ENCODE data around the gene KCND1. TPM values are rescaled to one million over a fixed set of nuclear protein-coding genes. Genes with fewer than 3 reads are reported as not detected.

Gene KCND1
- 1 to 10 TPM in 3 of 4 donors, under 1 TPM in 1; 0.78 to 2.7 (median 1.7) TPM for total RNA-seq

DNA sequence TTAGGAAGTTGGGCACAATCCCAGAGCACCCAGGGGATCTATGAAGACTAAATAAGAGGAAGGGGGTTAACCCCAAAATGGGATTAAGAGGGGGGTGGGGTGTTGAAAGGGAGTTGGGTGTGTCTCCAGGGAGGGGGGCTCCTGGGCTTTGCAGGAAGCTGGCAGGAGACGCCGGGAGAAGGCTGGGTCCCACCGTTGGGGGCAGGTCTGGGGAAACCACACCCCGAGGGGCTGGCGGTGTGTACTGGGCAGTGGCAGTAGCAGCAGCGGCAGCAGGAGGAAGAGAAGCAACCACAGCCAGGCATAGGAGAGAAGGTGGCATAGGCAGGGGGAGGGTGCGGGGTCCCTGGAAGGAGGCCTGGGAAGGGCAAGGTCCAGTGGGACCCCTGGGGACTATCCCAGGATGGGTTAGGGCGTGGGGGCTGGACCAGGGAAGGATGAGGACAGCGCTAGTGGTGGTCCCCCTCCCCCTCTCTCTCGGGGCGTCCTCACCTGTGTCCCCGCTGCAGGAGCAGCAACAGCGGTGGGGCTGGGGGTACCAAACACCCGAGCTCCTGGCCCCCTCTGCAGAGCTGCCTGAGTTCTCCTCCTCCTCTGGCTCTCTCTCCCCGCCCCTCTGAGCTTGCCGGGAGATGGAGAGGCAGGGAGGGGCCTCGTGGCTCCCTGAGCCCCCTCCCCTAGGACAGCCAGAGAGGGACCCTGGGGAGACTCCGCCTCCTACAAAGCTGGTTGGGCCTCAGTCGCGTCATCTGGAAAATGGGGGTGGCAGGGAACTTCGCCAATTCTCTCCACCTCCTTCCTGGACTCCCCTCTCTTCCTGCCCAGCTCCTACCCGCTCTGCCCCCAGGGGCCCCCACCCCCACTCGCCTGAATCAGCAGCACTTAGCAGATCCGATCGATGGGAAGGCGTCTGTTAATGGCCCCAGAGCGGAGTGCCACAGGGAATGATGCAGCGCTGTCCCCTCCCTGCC is at the start of gene KCND1:
KCND1 (minus strand) TSS at position 596 of the 971 bp plus-strand sequence. CDS start 1,573 bp downstream, outside the sequence.
- Histone ChIP-seq H3K36me3 (peaks cover 0 to 24% of the 10 kb centered on the region in 2 donors), H3K4me3 (peak within 1 kb of the TSS; percentile 25 to 45), H3K9me3 (no peaks in the 10 kb centered on the region), H3K27ac (peak within 1 kb of the TSS in 3 of 4 donors; percentile 27 to 59 (median 50)), H3K27me3 (no peaks in the 10 kb centered on the region), H3K4me1 (peaks cover 0 to 13% (median 0%) of the 10 kb centered on the region in 3 donors)
- TF ChIP-seq CTCF (IDR thresholded peaks at IDR 0.05) (no peak), EP300 (IDR thresholded peaks at IDR 0.05) (no peak), POLR2AphosphoS5 (IDR thresholded peaks at IDR 0.05) (no peak), POLR2A (IDR thresholded peaks at IDR 0.05) (no peak)
- ATAC-seq = peak; percentile 39
- 0 to 23% methylated on average over 7 to 8 of the region's 28 CpGs for WGBS, 2 donors (ENCODE audit: low coverage in 1 of 2)

DNA sequence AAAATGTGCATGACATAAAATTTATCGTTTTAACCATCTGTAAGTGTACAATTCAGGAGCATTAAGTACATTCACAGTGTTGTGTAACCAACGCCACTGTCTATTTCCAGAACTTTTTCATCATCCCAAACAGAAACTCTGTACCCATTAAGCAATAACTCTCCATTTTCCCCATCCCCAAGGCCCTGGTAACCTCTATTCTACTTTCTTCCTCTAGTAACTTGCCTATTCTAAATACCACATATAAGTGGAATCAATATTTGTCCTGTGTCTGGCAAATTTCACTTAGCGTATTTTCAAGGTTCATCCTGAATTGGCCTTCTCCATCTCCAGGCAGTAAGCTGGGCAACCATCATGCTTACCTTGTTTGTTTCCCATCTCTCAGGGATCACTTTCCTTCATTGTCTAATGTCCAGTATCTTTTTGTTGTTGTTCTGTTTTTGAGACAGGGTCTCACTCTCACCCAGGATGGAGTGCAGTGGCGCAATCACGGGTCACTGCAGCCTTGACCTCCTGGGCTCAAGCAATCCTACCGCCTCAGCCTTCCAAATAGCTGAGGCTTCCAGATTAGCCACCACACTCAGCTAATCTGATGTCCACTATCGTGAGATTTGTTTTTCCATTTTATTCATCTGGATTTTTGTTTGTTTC is 48.1 kb upstream of the KCND1 start:
- H3K27me3 ChIP-seq = no peaks in the 10 kb centered on the region
- TF ChIP-seq POLR2A (IDR thresholded peaks at IDR 0.05) = no peak
- no peak for TF ChIP-seq POLR2AphosphoS5 (IDR thresholded peaks at IDR 0.05)
- TF ChIP-seq CTCF (IDR thresholded peaks at IDR 0.05) = no peak
- TF ChIP-seq EP300 (IDR thresholded peaks at IDR 0.05) = no peak
- no peak overlapping the region for H3K27ac ChIP-seq
- H3K9me3 ChIP-seq = no peaks in the 10 kb centered on the region
- H3K4me3 ChIP-seq = no peak overlapping the region
- no peaks in the 10 kb centered on the region for H3K4me1 ChIP-seq
- H3K36me3 ChIP-seq = peaks cover 0 to 4% of the 10 kb centered on the region in 2 donors
- WGBS, 2 donors (ENCODE audit: low coverage in 1 of 2) = 73 to 86% methylated on average over 4 to 5 of the region's 7 CpGs
- no peak for ATAC-seq

DNA sequence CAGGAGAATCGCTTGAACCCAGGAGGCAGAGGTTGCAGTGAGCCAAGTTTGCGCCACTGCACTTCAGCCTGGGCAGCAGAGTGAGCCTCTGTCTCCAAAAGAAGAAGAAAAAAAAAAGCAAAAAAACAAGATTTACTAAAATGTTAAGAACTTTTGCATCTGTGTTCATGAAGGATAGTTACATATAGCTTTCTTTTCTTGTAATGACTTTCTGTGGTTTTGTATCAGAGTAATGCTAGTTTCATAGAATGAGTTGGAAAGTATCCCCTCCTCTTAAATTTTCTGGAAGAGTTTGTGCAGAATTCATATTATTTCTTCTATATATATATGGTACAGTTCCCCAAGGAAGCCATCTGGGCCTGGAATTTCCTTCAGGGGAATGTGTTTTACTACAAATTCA is 47.4 kb upstream of the KCND1 start:
- WGBS, 2 donors (ENCODE audit: low coverage in 1 of 2) = 94% methylated on average over 2 of the region's 2 CpGs; no CpG with 5 or more reads in 1 of the 2 donors
- no peak for TF ChIP-seq CTCF (IDR thresholded peaks at IDR 0.05)
- no peak for TF ChIP-seq EP300 (IDR thresholded peaks at IDR 0.05)
- TF ChIP-seq POLR2A (IDR thresholded peaks at IDR 0.05) = no peak
- TF ChIP-seq POLR2AphosphoS5 (IDR thresholded peaks at IDR 0.05) = no peak
- no peak overlapping the region for H3K27ac ChIP-seq
- no peaks in the 10 kb centered on the region for H3K9me3 ChIP-seq
- H3K36me3 ChIP-seq = no peaks in the 10 kb centered on the region
- H3K4me3 ChIP-seq = no peak overlapping the region
- H3K27me3 ChIP-seq = no peaks in the 10 kb centered on the region
- H3K4me1 ChIP-seq = no peaks in the 10 kb centered on the region
- ATAC-seq = no peak

DNA sequence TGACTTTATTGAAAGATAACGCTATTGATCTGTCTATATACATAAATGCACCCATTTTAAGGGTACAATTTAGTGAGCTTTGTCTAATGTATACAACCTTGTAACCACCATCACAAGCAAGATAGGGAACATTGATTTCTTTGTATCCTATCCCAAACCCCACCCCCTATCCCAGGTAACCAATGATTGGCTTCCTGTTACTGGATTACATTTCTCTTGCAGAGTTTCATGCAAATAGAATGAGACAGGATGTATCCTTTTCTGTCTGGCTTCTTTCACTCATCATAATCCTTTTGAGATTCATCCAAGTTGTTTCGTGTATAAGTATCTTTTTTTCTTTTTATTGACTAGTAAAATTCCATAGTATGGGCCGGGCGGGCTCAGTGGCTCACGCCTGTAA is 32.1 kb upstream of the KCND1 start:
- WGBS, 2 donors (ENCODE audit: low coverage in 1 of 2) = 58 to 80% methylated on average over 2 to 5 of the region's 5 CpGs
- Histone ChIP-seq H3K4me3 (no peak overlapping the region), H3K4me1 (peaks cover 0 to 11% (median 0%) of the 10 kb centered on the region in 3 donors), H3K36me3 (peaks cover 0 to 5% of the 10 kb centered on the region in 2 donors), H3K27ac (no peak overlapping the region), H3K9me3 (no peaks in the 10 kb centered on the region), H3K27me3 (no peaks in the 10 kb centered on the region)
- no peak for TF ChIP-seq POLR2A (IDR thresholded peaks at IDR 0.05)
- TF ChIP-seq POLR2AphosphoS5 (IDR thresholded peaks at IDR 0.05) = no peak
- TF ChIP-seq CTCF (IDR thresholded peaks at IDR 0.05) = no peak
- TF ChIP-seq EP300 (IDR thresholded peaks at IDR 0.05) = no peak
- no peak for ATAC-seq

Data from gastroesophageal sphincter (tissue), 4 donors.